ENCODE data around the gene MUC4.

Gene MUC4

DNA sequence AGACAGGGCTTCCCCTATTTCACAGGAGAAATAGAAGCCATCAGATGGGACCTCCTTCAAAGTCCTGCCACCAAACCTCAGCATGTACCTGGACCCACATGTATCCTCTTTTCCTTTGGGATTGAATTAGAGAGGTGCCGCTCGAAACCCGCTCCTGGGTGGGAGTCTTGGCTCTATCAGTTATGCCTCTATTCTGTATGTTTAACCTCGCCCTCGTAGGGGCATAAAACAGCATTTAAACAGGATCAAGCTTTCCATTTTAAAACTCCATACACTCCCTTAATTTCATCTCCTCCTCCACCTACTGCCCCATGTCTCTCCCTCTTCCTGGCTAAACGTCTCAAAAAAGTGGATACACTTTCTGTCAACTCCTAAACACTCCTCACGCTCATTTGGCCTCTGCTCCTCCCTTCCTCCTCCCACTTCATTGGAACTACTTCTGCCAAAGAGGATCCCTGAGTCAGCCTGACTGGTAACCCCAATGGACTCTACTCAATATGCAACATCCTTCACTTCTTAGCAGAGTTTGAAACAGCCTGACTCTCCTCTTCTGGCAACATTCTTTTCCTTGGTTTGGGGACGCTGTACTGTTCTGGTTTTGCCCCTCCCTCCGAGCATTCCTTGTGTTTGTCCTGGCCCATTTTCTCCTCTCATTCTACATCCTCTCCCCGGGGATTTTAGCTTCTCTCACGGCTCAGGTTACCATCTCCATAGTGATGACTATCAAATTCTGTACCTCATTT lies 114.0 kb downstream of the MUC4 start:
- no peak for DNase-seq (ENCODE audit: low read depth)

All from stimulated activated CD8-positive, alpha-beta memory T cell treated with anti-CD3 and anti-CD28 coated beads, Interleukin-12 subunit alpha, Interleukin-12 subunit beta, amount 100 ng/mL, for 4 hours (primary cell).